ENCODE results near the gene CTSH.

DNA sequence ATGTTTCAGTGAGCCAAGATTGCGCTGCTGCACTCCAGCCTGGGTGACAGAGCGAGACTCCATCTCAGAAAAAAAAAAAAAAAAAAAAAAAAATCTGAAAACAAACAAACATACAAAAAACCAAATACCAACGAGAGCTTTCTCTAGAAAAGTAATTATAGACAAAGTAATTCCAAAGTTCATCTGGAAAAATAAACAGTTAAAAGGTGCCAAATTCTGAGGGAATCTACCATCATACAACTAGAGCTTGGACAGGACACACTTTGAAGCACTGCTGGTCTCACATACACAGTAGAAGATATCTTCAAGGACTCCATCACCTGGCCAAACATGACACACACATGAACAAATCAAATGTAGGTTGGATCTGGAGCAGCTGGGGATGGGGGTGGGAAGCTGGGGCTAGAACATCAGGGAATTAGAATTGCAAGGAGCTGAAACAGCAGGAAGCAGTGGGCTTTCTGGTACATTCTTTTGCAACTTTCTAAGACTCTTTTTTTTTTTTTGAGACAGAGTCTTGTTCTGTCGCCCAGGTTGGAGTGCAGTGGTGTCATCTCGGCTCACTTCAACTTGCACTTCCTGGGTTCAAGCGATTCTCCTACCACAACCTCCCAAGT lies 41.1 kb upstream of the CTSH start:
- TF ChIP-seq, protein P1, sequence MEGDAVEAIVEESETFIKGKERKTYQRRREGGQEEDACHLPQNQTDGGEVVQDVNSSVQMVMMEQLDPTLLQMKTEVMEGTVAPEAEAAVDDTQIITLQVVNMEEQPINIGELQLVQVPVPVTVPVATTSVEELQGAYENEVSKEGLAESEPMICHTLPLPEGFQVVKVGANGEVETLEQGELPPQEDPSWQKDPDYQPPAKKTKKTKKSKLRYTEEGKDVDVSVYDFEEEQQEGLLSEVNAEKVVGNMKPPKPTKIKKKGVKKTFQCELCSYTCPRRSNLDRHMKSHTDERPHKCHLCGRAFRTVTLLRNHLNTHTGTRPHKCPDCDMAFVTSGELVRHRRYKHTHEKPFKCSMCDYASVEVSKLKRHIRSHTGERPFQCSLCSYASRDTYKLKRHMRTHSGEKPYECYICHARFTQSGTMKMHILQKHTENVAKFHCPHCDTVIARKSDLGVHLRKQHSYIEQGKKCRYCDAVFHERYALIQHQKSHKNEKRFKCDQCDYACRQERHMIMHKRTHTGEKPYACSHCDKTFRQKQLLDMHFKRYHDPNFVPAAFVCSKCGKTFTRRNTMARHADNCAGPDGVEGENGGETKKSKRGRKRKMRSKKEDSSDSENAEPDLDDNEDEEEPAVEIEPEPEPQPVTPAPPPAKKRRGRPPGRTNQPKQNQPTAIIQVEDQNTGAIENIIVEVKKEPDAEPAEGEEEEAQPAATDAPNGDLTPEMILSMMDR (IDR thresholded peaks at IDR 0.05), result no peak
- TF ChIP-seq POLR2A (IDR thresholded peaks at IDR 0.05), result no peak
- no peak for TF ChIP-seq POLR2AphosphoS5 (IDR thresholded peaks at IDR 0.05)

All from sigmoid colon (tissue), 4 donors.